Pons (tissue), 1 donor: ENCODE measurements around the gene TEX54.

Experiments used
- DNase-seq: peaks from one replicate; pipeline ENCODE4 v3.0.0-alpha.2; 2016; ENCODE audit warnings: low spot score

TEX54 gene

DNA sequence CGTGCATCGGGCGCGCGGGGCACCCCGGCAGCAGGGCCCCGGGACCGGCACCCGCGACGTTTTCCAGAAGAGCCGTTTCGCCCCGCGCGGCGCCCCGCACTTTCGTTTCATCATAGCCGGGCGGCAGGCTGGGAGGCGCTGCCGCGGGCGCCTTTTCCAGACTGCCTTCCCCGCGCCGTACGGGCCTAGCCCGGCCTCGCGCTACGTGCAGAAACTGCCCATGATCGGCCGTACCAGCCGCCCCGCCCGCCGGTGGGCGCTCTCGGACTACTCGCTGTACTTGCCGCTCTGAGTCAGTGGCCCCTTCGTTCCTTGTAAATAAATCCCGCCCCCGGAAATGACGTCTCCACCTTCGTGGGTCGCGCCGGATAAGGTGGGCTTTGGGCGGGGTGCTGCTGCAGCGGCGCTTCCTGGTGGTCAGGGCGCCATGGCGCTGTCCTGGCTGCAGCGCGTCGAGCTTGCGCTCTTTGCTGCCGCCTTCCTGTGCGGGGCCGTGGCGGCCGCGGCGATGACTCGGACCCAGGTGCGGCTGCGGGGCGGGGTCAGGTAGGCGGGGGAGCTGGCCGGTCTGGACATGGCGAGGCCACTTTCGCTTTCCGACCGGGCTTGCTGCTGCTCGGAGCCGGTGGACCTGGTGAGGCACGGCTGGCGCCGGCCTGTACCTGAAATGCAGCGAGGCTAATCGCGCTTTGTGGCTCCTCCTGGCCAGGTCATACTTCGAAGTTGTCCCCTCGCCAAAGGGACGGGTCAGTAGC, 45.5 kb downstream of the TEX54 start, which contains the start of gene TMEM179B:
Gene TMEM179B (plus strand): TSS at position 398 of the 755 bp plus-strand sequence. CDS start 30 bp downstream, at position 428.
- peak; percentile 98 for DNase-seq

DNA sequence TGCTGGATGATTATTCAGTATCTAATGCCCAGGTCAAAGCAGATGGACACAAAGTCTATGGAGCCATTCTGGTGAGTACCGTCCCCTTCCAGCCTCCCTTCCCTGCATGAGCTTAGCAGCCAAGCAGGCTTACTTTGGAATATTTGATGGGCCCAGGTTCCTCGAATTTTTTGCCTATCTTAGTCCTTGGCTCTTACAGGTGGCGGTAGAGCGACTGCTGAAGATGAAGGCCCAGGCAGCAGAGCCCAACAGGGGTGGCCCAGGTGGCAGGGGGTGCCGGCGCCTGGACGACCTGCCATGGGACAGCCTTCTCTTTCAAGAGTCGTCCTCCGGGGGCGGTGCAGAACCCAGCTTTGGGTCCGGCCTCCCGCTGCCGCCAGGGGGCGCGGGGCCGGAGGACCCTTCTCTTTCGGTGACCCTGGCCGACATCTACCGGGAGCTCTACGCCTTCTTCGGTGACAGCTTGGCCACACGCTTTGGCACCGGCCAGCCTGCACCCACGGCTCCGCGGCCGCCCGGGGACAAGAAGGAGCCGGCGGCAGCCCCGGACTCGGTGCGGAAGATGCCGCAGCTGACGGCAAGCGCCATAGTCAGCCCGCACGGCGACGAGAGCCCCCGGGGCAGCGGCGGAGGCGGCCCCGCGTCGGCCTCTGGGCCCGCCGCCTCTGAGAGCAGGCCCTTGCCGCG, 46.2 kb downstream of the TEX54 start:
- DNase-seq: peak; percentile 82

GRCh38 chr11:62782753-62783152, 49.9 kb downstream of the TEX54 start:
- no peak for DNase-seq
